ENCODE results near the gene FHL2. TPM values are rescaled to one million over a fixed set of nuclear protein-coding genes. Genes with fewer than 3 reads are reported as not detected.

FHL2 gene
- total and polyA plus RNA-seq, 9 donors: 300 to 1,049 (median 495) TPM

DNA sequence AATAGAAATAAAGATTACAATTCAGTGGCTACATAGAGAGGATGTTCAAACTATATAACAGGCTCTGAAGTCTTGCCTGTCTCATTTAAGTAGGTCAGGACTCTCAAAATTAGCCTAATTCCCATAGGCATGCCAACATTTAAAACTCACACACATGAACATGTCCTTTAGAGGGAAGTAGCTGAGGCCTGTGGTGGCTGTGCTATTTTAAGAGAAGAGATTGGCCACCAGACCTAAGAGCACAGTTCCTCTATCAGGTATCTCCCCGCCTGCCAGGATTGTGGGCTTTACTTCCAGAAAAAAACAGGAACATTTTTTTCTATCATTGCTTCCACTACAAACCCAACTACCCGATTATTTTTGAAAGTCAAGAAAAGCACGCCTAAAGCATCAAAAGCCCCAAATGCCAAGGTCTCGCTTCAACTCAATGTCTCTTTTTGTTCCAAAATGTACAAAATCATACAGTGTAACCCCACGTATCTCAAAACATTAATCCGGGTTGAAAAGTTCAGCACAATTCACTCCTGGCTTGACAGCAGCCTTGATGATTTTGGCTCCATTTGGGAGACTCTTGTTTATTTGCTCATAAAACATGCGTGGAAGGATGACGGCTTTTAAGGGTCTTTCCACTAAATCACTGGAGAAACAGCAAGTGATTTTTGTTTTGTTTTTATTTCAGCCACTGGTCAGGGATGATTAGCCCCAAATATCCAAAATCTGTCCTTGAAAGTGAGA, 15.3 kb downstream of the FHL2 start:
- Histone ChIP-seq H3K4me1 (ENCODE audit: insufficient read depth) (peaks cover 48% of the 10 kb centered on the region), H3K27me3 (no peaks in the 10 kb centered on the region), H3K9me3 (no peaks in the 10 kb centered on the region), H3K4me3 (no peak overlapping the region), H3K27ac (peak overlapping the region; percentile 56 to 98), H3K36me3 (no peaks in the 10 kb centered on the region)
- intact Hi-C loops (cut with DNase I): no loop called here
- DNase-seq: no peak
- 13 to 23% (median 14%) methylated on average over 8 of the region's 8 CpGs for WGBS, 3 donors
- TF ChIP-seq, protein P1, sequence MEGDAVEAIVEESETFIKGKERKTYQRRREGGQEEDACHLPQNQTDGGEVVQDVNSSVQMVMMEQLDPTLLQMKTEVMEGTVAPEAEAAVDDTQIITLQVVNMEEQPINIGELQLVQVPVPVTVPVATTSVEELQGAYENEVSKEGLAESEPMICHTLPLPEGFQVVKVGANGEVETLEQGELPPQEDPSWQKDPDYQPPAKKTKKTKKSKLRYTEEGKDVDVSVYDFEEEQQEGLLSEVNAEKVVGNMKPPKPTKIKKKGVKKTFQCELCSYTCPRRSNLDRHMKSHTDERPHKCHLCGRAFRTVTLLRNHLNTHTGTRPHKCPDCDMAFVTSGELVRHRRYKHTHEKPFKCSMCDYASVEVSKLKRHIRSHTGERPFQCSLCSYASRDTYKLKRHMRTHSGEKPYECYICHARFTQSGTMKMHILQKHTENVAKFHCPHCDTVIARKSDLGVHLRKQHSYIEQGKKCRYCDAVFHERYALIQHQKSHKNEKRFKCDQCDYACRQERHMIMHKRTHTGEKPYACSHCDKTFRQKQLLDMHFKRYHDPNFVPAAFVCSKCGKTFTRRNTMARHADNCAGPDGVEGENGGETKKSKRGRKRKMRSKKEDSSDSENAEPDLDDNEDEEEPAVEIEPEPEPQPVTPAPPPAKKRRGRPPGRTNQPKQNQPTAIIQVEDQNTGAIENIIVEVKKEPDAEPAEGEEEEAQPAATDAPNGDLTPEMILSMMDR (IDR thresholded peaks at IDR 0.05): no peak
- TF ChIP-seq EP300 (IDR thresholded peaks at IDR 0.05): no peak
- no peak for TF ChIP-seq POLR2A (IDR thresholded peaks at IDR 0.05)

DNA sequence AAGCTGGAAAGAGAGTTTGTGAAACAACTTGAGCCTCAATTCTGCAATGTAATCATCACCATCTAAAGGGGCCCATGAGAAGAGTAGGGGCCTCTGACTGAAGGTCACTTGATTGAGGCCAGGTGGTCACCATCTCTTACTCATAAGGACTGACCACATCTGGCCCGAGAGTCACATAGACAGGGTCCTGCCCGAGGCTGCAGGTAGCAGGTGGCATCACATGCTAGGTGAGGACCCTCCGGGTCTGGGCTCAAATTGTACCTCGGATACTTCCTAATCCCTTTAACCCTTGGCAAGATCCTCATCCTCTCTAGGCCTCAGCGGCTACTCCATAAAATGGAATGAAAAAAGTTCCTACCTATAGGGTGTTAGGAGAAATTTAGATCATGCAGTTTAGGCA, 16.7 kb downstream of the FHL2 start:
- intact Hi-C loops (cut with DNase I): no loop called here
- no peaks in the 10 kb centered on the region for H3K36me3 ChIP-seq
- DNase-seq: no peak
- no peaks in the 10 kb centered on the region for H3K27me3 ChIP-seq
- peak overlapping the region in 1 of 2 donors; percentile 98 for H3K27ac ChIP-seq
- H3K4me3 ChIP-seq: no peak overlapping the region
- 57 to 69% (median 58%) methylated on average over 5 of the region's 5 CpGs for WGBS, 3 donors
- peaks cover 54% of the 10 kb centered on the region for H3K4me1 ChIP-seq (ENCODE audit: insufficient read depth)
- H3K9me3 ChIP-seq: no peaks in the 10 kb centered on the region
- no peak for TF ChIP-seq POLR2A (IDR thresholded peaks at IDR 0.05)
- TF ChIP-seq EP300 (IDR thresholded peaks at IDR 0.05): no peak
- TF ChIP-seq, protein P1 (IDR thresholded peaks at IDR 0.05): no peak

DNA sequence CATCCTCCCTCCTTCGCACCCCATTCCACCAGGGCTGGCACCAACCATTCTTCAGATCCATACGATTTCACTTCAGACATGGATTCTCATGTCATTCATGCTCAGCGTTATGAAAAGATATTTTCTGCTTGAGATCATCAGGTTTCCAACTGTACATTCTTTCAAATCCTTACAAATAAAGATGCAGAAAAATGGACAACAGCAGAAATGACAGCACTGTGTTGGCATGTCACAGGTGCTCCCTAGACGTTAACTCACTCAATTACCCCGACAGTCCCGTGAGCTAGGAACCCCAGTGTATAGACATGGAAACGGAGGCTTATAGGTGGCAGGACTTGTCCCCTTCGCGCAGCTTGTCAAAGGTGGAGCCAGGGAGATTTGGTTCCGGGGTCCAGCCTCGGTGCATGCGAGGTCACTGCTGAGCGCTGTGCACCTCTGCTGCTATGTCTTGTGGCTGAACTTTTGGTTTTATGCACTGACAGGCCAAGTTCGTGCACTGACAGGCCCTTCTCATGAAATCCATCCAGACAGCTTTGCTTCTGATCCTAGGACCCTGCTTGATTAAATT, 17.7 kb downstream of the FHL2 start:
- Histone ChIP-seq H3K36me3 (no peaks in the 10 kb centered on the region), H3K4me3 (no peak overlapping the region), H3K27me3 (no peaks in the 10 kb centered on the region), H3K4me1 (ENCODE audit: insufficient read depth) (peaks cover 57% of the 10 kb centered on the region), H3K27ac (peak overlapping the region; percentile 70 to 98), H3K9me3 (no peaks in the 10 kb centered on the region)
- TF ChIP-seq POLR2A (IDR thresholded peaks at IDR 0.05) (no peak), EP300 (IDR thresholded peaks at IDR 0.05) (no peak)
- TF ChIP-seq, protein P1 (IDR thresholded peaks at IDR 0.05): no peak
- intact Hi-C loops (cut with DNase I): no loop called here
- DNase-seq: peak in 2 of 5 donors; percentile 22
- 39 to 56% (median 42%) methylated on average over 14 of the region's 14 CpGs for WGBS, 3 donors

DNA sequence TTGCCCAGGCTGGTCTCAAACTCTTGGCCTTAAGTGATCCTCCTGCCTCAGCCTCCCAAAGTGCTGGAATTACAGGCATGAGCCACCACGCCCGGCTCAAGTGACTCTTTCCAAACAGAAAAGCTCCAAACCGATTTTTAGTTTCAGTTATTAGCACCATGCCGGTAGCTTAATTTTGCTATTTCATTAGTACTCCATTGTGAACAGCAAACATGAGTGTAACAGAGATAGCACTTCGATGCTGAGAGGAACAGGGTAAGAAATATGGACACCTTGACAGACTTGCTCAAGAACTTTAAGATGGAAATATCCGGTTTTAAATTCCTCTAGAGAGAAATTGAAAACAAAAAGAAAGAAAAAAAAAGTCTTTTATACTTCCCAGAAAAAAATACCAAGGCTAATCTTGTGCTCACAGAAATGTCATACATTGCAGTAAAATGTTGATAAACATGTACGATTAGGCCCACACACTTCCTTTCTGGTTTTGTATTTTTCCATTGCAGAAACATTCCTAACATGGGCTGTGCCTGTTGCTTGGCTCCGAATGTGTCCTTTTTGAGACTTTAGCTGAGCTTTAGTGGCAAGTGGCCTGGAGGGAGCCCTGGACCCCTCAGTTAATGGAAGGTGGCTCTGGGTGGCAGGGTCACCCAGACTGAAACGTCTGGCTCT, 18.3 kb downstream of the FHL2 start:
- Histone ChIP-seq H3K27me3 (no peaks in the 10 kb centered on the region), H3K27ac (peak overlapping the region; percentile 70 to 98), H3K4me1 (ENCODE audit: insufficient read depth) (peaks cover 56% of the 10 kb centered on the region), H3K9me3 (no peaks in the 10 kb centered on the region), H3K36me3 (no peaks in the 10 kb centered on the region), H3K4me3 (no peak overlapping the region)
- peak in 3 of 5 donors; percentile 15 to 36 (median 20) for DNase-seq
- TF ChIP-seq EP300 (IDR thresholded peaks at IDR 0.05) (no peak), POLR2A (IDR thresholded peaks at IDR 0.05) (no peak)
- TF ChIP-seq, protein P1 (IDR thresholded peaks at IDR 0.05): no peak
- 20 to 32% (median 23%) methylated on average over 9 of the region's 9 CpGs for WGBS, 3 donors
- intact Hi-C loops (cut with DNase I): no loop called here
